ENCODE measurements around the gene EHMT2.

EHMT2 gene

GRCh38 chr6:31837369-31838113 is 60.0 kb downstream of the EHMT2 start:
- no peak for DNase-seq

GRCh38 chr6:31836474-31837368 is 60.8 kb downstream of the EHMT2 start:
- DNase-seq, result no peak

- no peak for DNase-seq
Measured at GRCh38 chr6:31836047-31836473, 61.4 kb downstream of the EHMT2 start.

GRCh38 chr6:31834367-31835250 is 62.9 kb downstream of the EHMT2 start:
- DNase-seq, result peak; percentile 85

- DNase-seq, result no peak
Measured at GRCh38 chr6:31831350-31832215, 65.9 kb downstream of the EHMT2 start.

GRCh38 chr6:31830886-31831335 is 66.6 kb downstream of the EHMT2 start:
- DNase-seq, result no peak

Data from CD4-positive, alpha-beta T cell treated with Interleukin-21 for 1 hour (primary cell).